HG03575 (cell line): Measurements from ENCODE around the gene CHP1.
"Not testable (repeated sequence)": the region's sequence is repeated elsewhere in the genome, so short reads cannot be mapped to it uniquely, and the experiment has no call there.

Experiments
- ATAC-seq: cut with Tn5 transposase; IDR thresholded peaks from one replicate; pipeline ENCODE4 v1.9.1; 2021; ENCODE audit not compliant: unreplicated experiment, insufficient number of reproducible peaks, low FRiP score; ENCODE audit errors: extremely low read depth

Gene CHP1

GRCh38 chr15:41285285-41285684, 54.2 kb downstream of the CHP1 start:
- ATAC-seq: no peak

DNA sequence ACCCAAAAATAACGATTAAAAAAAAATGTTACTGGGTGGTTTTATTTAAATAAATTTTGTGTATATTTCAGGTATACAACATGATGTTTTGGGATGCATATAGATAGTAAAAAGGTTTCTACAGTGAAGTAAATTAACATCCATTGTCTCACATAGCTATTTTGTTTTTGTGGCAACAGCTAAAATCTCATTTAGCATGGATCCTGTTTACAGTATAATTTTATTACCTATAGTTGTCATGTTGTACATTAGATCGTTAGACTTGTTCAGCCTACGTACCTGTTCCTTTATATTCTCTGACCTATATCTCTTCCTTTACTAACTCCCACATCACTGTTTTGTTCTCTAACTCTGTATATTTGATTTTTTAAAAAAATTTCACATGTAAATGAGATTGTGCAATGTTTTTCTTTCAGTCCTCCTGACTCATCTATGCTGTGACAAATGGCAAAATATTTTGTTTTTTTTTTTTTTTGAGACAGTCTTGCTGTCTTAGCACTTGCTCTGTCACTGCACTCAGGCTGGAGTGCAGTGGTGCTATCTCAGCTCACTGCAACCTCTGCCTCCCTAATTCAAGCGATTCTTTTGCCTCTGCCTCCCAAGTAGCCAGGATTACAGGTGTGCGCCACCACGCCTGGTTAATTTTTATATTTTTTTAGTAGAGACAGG, 55.7 kb downstream of the CHP1 start:
- ATAC-seq: no peak

GRCh38 chr15:41288464-41288863, 57.4 kb downstream of the CHP1 start:
- ATAC-seq: no peak

DNA sequence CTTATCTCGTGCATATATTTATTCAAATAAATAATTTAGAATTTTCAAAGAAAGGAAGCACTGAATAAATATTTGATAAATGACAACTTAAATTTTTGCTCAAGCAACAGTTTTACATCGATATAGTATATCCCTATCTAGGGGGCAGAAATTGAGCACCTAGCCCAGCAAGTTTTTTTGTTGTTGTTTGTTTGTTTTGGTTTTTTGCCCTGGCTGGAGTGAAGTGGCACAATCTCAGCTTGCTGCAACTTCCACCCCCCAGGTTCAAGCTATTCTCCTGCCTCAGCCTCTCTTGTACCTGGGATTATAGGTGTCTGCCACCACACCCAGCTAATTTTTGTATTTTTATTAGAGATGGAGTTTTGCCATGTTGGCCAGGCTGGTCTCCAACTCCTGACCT, 58.9 kb downstream of the CHP1 start:
- no peak for ATAC-seq

GRCh38 chr15:41291065-41291631, 60.1 kb downstream of the CHP1 start:
- no peak for ATAC-seq

- no peak for ATAC-seq
These were observed 61.5 kb downstream of the CHP1 start for GRCh38 chr15:41292521-41292920.

GRCh38 chr15:41301139-41301538, 70.1 kb downstream of the CHP1 start:
- ATAC-seq: not testable (repeated sequence)

- ATAC-seq: no peak
These were observed 70.5 kb downstream of the CHP1 start for GRCh38 chr15:41301587-41301986.

- no peak for ATAC-seq
These were observed 73.2 kb downstream of the CHP1 start for GRCh38 chr15:41304149-41304770.

GRCh38 chr15:41307679-41308078, 76.6 kb downstream of the CHP1 start:
- no peak for ATAC-seq

GRCh38 chr15:41309226-41309905, 78.3 kb downstream of the CHP1 start:
- no peak for ATAC-seq

GRCh38 chr15:41320805-41321330, 89.8 kb downstream of the CHP1 start:
- ATAC-seq: not testable (repeated sequence)

DNA sequence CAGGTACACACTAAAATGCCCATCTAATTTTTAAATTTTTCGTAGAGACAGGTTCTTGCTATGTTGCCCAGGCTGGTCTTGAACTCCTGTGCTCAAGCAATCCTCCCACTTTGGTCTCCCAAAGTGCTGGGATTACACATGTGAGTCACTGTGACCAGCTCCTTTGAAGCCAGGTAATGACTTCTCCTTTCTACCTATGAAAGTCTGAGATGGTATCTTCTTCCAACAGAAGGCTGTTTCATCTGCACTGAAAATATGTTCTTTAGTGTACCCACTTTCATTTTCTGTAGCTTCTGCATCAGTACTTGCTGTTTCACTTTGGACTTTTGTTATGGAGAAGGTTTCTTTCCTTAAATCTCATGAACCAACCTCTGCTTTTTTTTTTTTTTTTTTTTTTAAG, 92.5 kb downstream of the CHP1 start:
- no peak for ATAC-seq

GRCh38 chr15:41331281-41331680, 100.2 kb downstream of the CHP1 start:
- no peak for ATAC-seq
